WI38 (cell line): Measurements from ENCODE around the gene SFTPA2.
"Not testable (repeated sequence)": the region's sequence is repeated elsewhere in the genome, so short reads cannot be mapped to it uniquely, and the experiment has no call there.

ENCODE experiments used
- H3K4me3 ChIP-seq: 2 replicates; pipeline ENCODE4 v1.5.1; 2011; ENCODE audit warnings: low read depth, mild to moderate bottlenecking, control low read depth, low read length
- TF ChIP-seq, protein P1 (sequence below): IDR thresholded peaks from 2 replicates; pipeline ENCODE4 v1.5.1; 2012; ENCODE audit warnings: low read depth, mild to moderate bottlenecking, control low read depth, low read length

The SFTPA2 gene

DNA sequence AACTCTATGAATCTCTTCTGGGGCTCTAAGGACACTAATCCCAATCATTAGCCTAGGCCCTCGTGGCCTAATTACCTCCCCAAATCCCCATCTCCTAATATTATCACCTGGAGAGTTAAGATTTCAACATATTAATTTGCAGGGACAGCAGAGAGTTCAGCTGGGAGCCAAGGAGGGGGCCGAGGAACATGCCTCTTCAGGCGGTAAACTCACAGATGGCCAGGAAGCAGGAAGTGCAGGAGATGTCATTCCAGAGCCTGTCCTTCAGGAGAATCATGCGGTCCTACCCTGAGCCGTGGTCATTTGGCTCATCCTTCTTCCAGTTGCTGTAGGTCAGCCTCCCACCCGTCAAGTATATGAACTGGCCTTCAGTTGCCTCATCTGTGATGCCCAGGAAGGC, 21.9 kb upstream of the SFTPA2 start:
- TF ChIP-seq, protein P1, sequence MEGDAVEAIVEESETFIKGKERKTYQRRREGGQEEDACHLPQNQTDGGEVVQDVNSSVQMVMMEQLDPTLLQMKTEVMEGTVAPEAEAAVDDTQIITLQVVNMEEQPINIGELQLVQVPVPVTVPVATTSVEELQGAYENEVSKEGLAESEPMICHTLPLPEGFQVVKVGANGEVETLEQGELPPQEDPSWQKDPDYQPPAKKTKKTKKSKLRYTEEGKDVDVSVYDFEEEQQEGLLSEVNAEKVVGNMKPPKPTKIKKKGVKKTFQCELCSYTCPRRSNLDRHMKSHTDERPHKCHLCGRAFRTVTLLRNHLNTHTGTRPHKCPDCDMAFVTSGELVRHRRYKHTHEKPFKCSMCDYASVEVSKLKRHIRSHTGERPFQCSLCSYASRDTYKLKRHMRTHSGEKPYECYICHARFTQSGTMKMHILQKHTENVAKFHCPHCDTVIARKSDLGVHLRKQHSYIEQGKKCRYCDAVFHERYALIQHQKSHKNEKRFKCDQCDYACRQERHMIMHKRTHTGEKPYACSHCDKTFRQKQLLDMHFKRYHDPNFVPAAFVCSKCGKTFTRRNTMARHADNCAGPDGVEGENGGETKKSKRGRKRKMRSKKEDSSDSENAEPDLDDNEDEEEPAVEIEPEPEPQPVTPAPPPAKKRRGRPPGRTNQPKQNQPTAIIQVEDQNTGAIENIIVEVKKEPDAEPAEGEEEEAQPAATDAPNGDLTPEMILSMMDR = no peak
- H3K4me3 ChIP-seq = no peak overlapping the region

DNA sequence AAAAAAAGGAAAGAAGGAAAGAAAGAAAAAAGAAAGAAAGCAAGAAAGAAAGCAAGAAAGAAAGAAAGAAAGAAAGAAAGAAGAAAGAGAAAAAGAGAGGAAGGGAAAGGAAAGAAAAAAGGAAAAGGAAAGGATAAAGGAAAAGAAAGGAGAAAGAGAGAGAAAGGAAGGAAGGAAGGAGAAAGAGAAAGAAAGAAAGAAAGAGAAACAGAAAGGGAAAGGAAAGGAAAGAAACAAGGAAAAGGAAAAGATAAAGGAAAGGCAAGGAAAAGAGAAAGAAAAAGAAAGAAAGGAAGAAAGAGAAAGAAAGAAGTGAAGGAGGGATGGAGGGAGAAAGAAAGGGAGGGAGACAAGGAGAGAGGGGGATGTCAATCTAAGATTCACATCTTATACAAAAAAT, 20.8 kb upstream of the SFTPA2 start:
- TF ChIP-seq, protein P1 = no peak

DNA sequence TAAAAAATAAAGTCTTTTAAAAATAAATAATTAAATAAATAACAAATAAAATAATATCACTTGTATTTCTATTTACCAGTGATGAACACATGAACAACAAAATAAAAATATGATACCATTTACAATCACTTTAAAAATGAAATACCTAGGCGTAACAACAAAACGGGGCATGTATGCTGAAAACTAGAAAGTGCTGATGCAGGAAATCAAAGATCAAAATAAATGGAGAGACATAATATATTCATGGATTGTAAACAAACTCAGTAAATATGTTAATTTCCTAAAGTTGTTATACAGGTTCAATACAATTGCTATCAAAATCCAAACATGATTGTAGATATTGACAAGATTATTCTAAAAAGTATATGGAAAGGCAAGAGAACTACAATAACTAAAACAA, 19.2 kb upstream of the SFTPA2 start:
- TF ChIP-seq, protein P1 = no peak
- no peak overlapping the region for H3K4me3 ChIP-seq

More for the DNA sequence above, 20.8 kb upstream of the SFTPA2 start:
- H3K4me3 ChIP-seq = no peak overlapping the region

DNA sequence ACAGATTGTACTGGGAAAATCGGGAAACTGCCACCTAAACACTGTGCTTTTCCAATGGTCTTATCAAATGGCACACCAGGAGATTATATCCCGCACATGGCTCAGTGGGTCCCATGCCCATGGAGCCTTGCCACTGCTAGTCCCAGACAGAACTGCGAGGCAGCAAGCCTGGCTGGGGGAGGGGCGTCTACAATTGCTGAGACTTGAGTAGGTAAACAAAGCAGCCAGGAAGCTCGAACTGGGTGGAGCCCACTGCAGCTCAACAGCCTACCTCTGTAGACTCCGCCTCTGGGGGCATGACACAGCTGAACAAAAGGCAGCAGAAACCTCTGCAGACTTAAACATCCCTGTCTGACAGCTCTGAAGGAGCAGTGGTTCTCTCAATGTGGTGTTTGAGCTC, 10.4 kb upstream of the SFTPA2 start:
- H3K4me3 ChIP-seq = not testable (repeated sequence)

DNA sequence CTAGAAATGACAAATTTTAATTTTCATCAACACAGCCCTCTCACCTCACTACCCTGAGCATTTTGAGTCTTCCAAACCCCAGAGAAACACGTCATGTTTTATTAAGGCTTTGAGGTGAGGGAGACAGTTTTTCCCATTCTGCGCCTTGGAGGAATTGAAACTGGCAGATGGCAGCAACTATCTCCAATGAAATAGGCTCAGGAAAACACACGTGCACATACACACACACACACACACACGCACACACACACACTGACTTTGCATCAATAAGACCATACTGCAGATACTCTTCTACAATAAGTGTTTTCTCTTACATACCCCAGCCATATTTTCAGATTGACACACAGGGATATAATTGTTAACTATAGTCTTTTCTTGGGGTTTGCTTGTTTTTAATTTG, 3.2 kb upstream of the SFTPA2 start:
- H3K4me3 ChIP-seq = no peak overlapping the region
- TF ChIP-seq, protein P1 = no peak

DNA sequence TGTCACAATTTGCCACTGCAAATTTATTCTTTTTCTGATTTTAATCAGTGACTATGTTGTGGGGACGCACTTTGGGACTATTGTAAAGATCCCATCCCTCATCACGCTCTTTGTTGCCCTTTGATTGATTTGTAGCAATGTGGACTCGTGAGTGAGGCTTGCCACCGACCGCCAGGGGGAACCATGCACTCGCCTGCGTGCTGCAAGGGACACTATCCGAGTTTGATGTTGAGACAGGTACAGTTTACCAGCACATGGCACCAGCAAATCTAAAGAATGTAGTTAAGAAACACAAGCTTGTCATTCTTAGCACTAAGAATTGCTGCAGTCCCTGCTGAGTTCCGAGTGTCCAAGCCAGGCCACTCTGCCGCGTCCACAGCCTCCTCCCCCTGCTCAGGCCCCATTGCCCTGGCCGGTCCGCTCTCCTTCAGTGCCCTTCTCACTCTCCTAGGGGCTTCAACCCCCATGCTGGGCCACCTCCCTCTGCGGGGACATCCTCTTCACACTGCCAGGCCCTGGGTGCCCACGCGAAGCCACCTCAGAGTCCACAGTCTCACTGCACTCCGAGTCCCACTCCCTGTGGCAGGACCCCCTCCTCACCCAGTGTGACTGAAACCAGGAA, 2.0 kb upstream of the SFTPA2 start:
- TF ChIP-seq, protein P1 = peak; percentile 95

DNA sequence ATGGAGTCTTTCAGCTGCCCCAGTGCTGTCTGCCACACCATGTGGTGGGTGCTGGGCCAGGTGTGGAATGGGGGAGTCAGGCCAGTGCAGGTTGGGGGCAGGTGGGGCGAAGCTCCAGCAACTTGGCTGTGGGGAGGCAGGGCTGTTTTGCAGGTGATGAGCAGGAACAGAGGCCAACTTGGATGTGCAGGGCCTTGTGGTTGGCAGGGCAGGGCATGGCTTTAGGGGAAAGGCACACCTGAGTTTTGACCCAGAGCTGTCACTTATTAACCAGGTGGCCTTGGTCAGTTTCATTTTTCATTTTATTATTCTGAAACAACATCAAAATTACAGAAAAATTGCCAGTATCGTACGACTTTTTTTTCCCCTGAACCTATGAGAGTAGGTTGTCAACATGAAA, 1.1 kb upstream of the SFTPA2 start:
- no peak overlapping the region for H3K4me3 ChIP-seq
- TF ChIP-seq, protein P1 = no peak

More for the DNA sequence above, 2.0 kb upstream of the SFTPA2 start:
- H3K4me3 ChIP-seq = no peak overlapping the region

DNA sequence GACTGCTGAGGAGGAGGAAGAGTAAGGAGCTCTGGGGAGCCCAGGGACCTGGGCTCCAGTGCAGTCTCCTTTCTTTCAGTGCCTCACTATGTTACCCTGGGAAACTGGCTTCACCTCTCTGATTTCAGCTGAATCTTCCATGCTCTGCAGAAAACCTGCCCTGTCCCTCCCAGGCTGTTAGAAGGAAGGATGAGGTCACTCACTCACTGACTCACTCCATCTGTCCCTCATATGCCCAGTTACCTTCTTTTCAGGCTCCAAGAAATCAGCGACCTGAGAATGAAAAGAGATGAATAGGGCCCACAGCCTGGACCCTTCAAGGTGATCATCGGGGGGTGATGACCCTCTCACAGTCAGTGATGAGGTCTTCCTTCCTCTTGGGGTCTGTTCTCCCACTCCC, 481 bp downstream of the SFTPA2 start:
- H3K4me3 ChIP-seq = no peak overlapping the region
- TF ChIP-seq, protein P1 = no peak

DNA sequence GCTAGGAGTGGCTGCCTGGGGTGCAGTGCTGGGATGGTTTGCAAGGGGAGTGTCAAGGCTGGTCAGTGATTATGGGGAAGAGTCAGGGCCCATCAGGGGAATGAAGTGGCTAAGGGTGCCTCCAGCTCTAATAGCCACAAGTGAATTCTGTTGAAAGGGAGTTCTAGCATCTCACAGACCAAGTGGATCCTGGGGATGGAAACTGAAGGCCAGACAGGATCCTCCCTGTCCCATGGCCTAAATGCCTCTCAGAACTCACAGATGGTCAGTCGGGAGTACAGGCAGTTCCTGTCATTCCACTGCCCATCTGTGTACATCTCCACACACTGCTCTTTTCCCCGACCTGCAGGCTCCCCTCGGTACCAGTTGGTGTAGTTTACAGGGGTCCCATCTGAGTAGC, 3.2 kb downstream of the SFTPA2 start:
- H3K4me3 ChIP-seq = not testable (repeated sequence)
